Measurements from ENCODE around the gene ARF3. TPM values are rescaled to one million over a fixed set of nuclear protein-coding genes. Genes with fewer than 3 reads are reported as not detected.

Gene ARF3
- polyA plus RNA-seq, 1 donor (not counting 4 experiments of a cell fraction or from before 2014, with no cell fraction given): 236 TPM

DNA sequence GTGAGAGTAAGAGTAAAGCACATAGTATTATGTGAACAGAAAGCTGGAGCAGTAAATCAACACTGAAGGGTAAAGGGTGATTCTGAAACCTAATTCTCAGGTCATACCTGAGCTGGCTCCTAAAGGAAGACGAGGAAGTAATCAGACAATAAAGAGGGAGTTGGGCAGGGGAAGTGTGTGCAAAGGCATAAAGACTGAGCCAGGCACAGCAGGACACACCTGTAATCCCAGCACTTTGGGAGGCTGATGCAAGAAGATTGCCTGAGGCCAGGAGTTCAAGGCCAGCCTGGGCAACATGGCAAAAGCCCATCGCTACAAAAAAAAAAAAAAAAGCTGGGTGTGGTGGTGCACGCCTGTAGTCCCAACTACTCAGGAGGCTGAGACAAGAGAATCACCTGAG is 9.6 kb downstream of the ARF3 start:
- Histone ChIP-seq H3K36me3 (ENCODE audit: control insufficient read depth in 2 of 2, extremely low read depth in 1 of 2, insufficient read depth in 2 of 2, low read length in 2 of 2) (peaks cover 3 to 10% of the 10 kb centered on the region in 2 experiments), H3K4me3 (ENCODE audit: control insufficient read depth in 2 of 3, extremely low read depth in 1 of 3, insufficient read depth in 2 of 3, low read depth in 1 of 3, low read length in 3 of 3) (no peak overlapping the region), H3K27me3 (ENCODE audit: control insufficient read depth, extremely low read depth, insufficient read depth, low read length) (no peaks in the 10 kb centered on the region), H3K9me1 (ENCODE audit: control insufficient read depth, extremely low read depth, insufficient read depth, low read length) (no peaks in the 10 kb centered on the region), H3K4me2 (ENCODE audit: control insufficient read depth, extremely low read depth, insufficient read depth, low read depth, low read length) (no peak overlapping the region), H3K27ac (ENCODE audit: control insufficient read depth, insufficient read depth, low read length) (no peak overlapping the region), H3K79me2 (ENCODE audit: control insufficient read depth, insufficient read depth, low read length) (peaks cover 77% of the 10 kb centered on the region), H2AFZ (ENCODE audit: control insufficient read depth, low read length) (no peak overlapping the region), H3K9me3 (ENCODE audit: control insufficient read depth, low read depth, low read length) (no peaks in the 10 kb centered on the region), H4K20me1 (ENCODE audit: control insufficient read depth, extremely low read depth, insufficient read depth, low read length) (peaks cover 13% of the 10 kb centered on the region), H3K9ac (ENCODE audit: control insufficient read depth, extremely low read depth, insufficient read depth, low read length) (no peak overlapping the region), H3K4me1 (ENCODE audit: control insufficient read depth, extremely low read depth, insufficient read depth, low read length) (peaks cover 18% of the 10 kb centered on the region)
- DNase-seq (ENCODE audit: low read depth, low spot score) (no peak), FAIRE-seq (peak; percentile 41)
- TF ChIP-seq EZH2 (IDR thresholded peaks at IDR 0.05; ENCODE audit: low read length): no peak
- TF ChIP-seq, protein P1, sequence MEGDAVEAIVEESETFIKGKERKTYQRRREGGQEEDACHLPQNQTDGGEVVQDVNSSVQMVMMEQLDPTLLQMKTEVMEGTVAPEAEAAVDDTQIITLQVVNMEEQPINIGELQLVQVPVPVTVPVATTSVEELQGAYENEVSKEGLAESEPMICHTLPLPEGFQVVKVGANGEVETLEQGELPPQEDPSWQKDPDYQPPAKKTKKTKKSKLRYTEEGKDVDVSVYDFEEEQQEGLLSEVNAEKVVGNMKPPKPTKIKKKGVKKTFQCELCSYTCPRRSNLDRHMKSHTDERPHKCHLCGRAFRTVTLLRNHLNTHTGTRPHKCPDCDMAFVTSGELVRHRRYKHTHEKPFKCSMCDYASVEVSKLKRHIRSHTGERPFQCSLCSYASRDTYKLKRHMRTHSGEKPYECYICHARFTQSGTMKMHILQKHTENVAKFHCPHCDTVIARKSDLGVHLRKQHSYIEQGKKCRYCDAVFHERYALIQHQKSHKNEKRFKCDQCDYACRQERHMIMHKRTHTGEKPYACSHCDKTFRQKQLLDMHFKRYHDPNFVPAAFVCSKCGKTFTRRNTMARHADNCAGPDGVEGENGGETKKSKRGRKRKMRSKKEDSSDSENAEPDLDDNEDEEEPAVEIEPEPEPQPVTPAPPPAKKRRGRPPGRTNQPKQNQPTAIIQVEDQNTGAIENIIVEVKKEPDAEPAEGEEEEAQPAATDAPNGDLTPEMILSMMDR (optimal IDR thresholded peaks at IDR 0.05 in 1 of 3, IDR thresholded peaks at IDR 0.05 in 1 of 3, conservative IDR thresholded peaks at IDR 0.05 in 1 of 3; ENCODE audit: extremely low read depth in 1 of 3, insufficient read depth in 2 of 3, low read length in 3 of 3): no peak
- dilution Hi-C loops (cut with MboI; ENCODE audit: extremely low pct_ligation_motif_present, low sequenced_read_pairs): no loop called here

DNA sequence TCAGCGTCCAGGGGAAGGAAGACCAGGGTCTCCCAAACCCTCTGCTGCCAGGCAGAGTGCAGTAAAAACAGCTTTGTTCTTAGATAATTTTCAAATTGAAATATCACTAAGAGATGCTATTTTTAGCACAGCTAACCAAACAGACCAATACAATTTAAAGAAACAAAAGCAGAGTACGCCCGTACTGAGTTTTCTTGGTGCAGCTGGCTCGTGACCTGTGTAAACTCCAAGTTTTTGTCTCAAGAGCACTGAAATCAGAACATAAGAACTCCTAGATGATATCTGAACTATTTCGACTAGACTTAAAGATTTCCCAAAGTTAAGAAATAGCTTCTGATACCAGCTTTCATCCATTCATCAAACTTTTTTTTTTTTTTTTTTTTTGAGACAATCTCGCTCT is 10.3 kb downstream of the ARF3 start:
- no peak overlapping the region for H3K9ac ChIP-seq (ENCODE audit: control insufficient read depth, extremely low read depth, insufficient read depth, low read length)
- dilution Hi-C loops (cut with MboI; ENCODE audit: extremely low pct_ligation_motif_present, low sequenced_read_pairs): no loop called here
- H3K9me1 ChIP-seq (ENCODE audit: control insufficient read depth, extremely low read depth, insufficient read depth, low read length): no peaks in the 10 kb centered on the region
- H3K9me3 ChIP-seq (ENCODE audit: control insufficient read depth, low read depth, low read length): no peaks in the 10 kb centered on the region
- H3K36me3 ChIP-seq (ENCODE audit: control insufficient read depth in 2 of 2, extremely low read depth in 1 of 2, insufficient read depth in 2 of 2, low read length in 2 of 2): peaks cover 7% of the 10 kb centered on the region in 2 experiments
- H3K4me1 ChIP-seq (ENCODE audit: control insufficient read depth, extremely low read depth, insufficient read depth, low read length): peaks cover 18% of the 10 kb centered on the region
- no peaks in the 10 kb centered on the region for H3K27me3 ChIP-seq (ENCODE audit: control insufficient read depth, extremely low read depth, insufficient read depth, low read length)
- H3K79me2 ChIP-seq (ENCODE audit: control insufficient read depth, insufficient read depth, low read length): peaks cover 77% of the 10 kb centered on the region
- no peak overlapping the region for H2AFZ ChIP-seq (ENCODE audit: control insufficient read depth, low read length)
- H3K27ac ChIP-seq (ENCODE audit: control insufficient read depth, insufficient read depth, low read length): no peak overlapping the region
- no peak overlapping the region for H3K4me2 ChIP-seq (ENCODE audit: control insufficient read depth, extremely low read depth, insufficient read depth, low read depth, low read length)
- FAIRE-seq (no peak), DNase-seq (ENCODE audit: low read depth, low spot score) (no peak)
- H4K20me1 ChIP-seq (ENCODE audit: control insufficient read depth, extremely low read depth, insufficient read depth, low read length): peaks cover 16% of the 10 kb centered on the region
- H3K4me3 ChIP-seq (ENCODE audit: control insufficient read depth in 2 of 3, extremely low read depth in 1 of 3, insufficient read depth in 2 of 3, low read depth in 1 of 3, low read length in 3 of 3): no peak overlapping the region
- TF ChIP-seq, protein P1 (optimal IDR thresholded peaks at IDR 0.05 in 1 of 3, IDR thresholded peaks at IDR 0.05 in 1 of 3, conservative IDR thresholded peaks at IDR 0.05 in 1 of 3; ENCODE audit: extremely low read depth in 1 of 3, insufficient read depth in 2 of 3, low read length in 3 of 3): no peak
- no peak for TF ChIP-seq EZH2 (IDR thresholded peaks at IDR 0.05; ENCODE audit: low read length)
